IMR-90 (cell line): Measurements from ENCODE around the gene SH3GLB2. TPM values are rescaled to one million over a fixed set of nuclear protein-coding genes. Genes with fewer than 3 reads are reported as not detected.

ENCODE experiments used
- ATAC-seq: fragments of 200-7000 bp; cut with Tn5 transposase; 2 replicates; pipeline ENCODE4 v1.9.1; 2020; ENCODE audit warnings: low read depth, mild to moderate bottlenecking, moderate library complexity
- BruUV-seq: library from RNA; stranded (reverse); fragments of 400-500 nt; replicated peaks from 2 replicates; lab custom pipeline; 2021; lab: Mats Ljungman, UMichigan
- CTCF ChIA-PET: fragments of 300-600 bp; formaldehyde crosslinking; extraction: SDS; loops from one replicate; lab custom pipeline; 2021; ENCODE audit warnings: antibody characterized with exemption; lab: Yijun Ruan, JAX
- POLR2A ChIA-PET: fragments of 300-600 bp; sonication (Branson Sonifier 250); formaldehyde crosslinking; loops from one replicate; lab custom pipeline; 2022; ENCODE audit warnings: antibody characterized with exemption; ENCODE audit not compliant: unreplicated experiment; lab: Charles Lee
- DNase-seq: peaks from one replicate; pipeline ENCODE4 v3.0.0; 2013
- H2AFZ ChIP-seq: replicated peaks from 2 replicates; pipeline ENCODE3; 2013; ENCODE audit warnings: low read length, mild to moderate bottlenecking; ENCODE audit not compliant: poor library complexity
- H2AK5ac ChIP-seq: 2 replicates; pipeline ENCODE4 v1.6.1; 2013; ENCODE audit warnings: low read depth, low read length, inconsistent platforms
- H2AK9ac ChIP-seq: replicated peaks from 2 replicates; pipeline ENCODE3; 2013; ENCODE audit warnings: mild to moderate bottlenecking, low read depth, low read length, moderate library complexity; ENCODE audit not compliant: poor library complexity
- H2BK120ac ChIP-seq: 2 replicates; pipeline ENCODE4 v1.6.1; 2013; ENCODE audit warnings: low read depth, low read length, inconsistent platforms
- H2BK15ac ChIP-seq: 3 replicates; pipeline ENCODE4 v1.6.1; 2013; ENCODE audit warnings: low read depth, low read length, inconsistent platforms
- H2BK20ac ChIP-seq: 2 replicates; pipeline ENCODE4 v1.6.1; 2013; ENCODE audit warnings: low read depth, mild to moderate bottlenecking, inconsistent platforms, low read length, moderate library complexity
- H2BK5ac ChIP-seq: 2 replicates; pipeline ENCODE4 v1.6.1; 2013; ENCODE audit warnings: mild to moderate bottlenecking, low read depth, low read length, inconsistent platforms; ENCODE audit not compliant: poor library complexity, severe bottlenecking
- H3K14ac ChIP-seq: replicated peaks from 2 replicates; pipeline ENCODE4 v1.6.1; 2013; ENCODE audit warnings: low read depth, low read length, inconsistent platforms
- H3K18ac ChIP-seq: 2 replicates; pipeline ENCODE4 v1.6.1; 2013; ENCODE audit warnings: low read depth, low read length, control low read depth
- H3K23ac ChIP-seq: 2 replicates; pipeline ENCODE4 v1.6.1; 2013; ENCODE audit warnings: low read depth, low read length, inconsistent platforms
- H3K27ac ChIP-seq: 2 replicates; pipeline ENCODE4 v1.5.1; 2013; ENCODE audit warnings: mild to moderate bottlenecking, control low read depth, low read length; ENCODE audit not compliant: insufficient read depth
- H3K27me3 ChIP-seq: 2 replicates; pipeline ENCODE4 v1.6.1; 2013; ENCODE audit warnings: low read length; ENCODE audit not compliant: control insufficient read depth, insufficient read depth
- H3K36me3 ChIP-seq: 2 replicates; pipeline ENCODE4 v1.6.1; 2013; ENCODE audit warnings: low read length, mixed read lengths; ENCODE audit not compliant: control insufficient read depth, insufficient read depth
- H3K4ac ChIP-seq: 2 replicates; pipeline ENCODE4 v1.6.1; 2013; ENCODE audit warnings: low read depth, low read length, inconsistent platforms
- H3K4me1 ChIP-seq: 2 replicates; pipeline ENCODE4 v1.6.1; 2013; ENCODE audit warnings: low read length, mixed read lengths; ENCODE audit not compliant: control insufficient read depth, insufficient read depth
- H3K4me2 ChIP-seq: 2 replicates; pipeline ENCODE4 v1.6.1; 2013; ENCODE audit warnings: low read depth, mild to moderate bottlenecking, control low read depth, low read length, moderate library complexity
- H3K4me3 ChIP-seq: 2 replicates; pipeline ENCODE4 v1.5.1; 2013; ENCODE audit warnings: low read depth, mild to moderate bottlenecking, control low read depth, low read length, moderate library complexity; ENCODE audit not compliant: insufficient read depth
- H3K56ac ChIP-seq: 2 replicates; pipeline ENCODE4 v1.6.1; 2013; ENCODE audit warnings: low read length, inconsistent platforms; ENCODE audit not compliant: insufficient read depth; ENCODE audit errors: extremely low read depth
- H3K79me1 ChIP-seq, 2 experiments: 2 replicates each; pipeline ENCODE4 v1.6.1; 2013; ENCODE audit warnings: low read length in 2 of 2, inconsistent platforms in 1 of 2, low read depth in 1 of 2
- H3K9ac ChIP-seq: 2 replicates; pipeline ENCODE4 v1.6.1; 2013; ENCODE audit warnings: low read depth, low read length, control low read depth
- H3K9me1 ChIP-seq: 2 replicates; pipeline ENCODE4 v1.6.1; 2013; ENCODE audit warnings: low read length, inconsistent platforms; ENCODE audit not compliant: insufficient read depth
- H3K9me3 ChIP-seq: 2 replicates; pipeline ENCODE4 v1.6.1; 2013; ENCODE audit warnings: low read length; ENCODE audit not compliant: control insufficient read depth, insufficient read depth
- H4K20me1 ChIP-seq: 2 replicates; pipeline ENCODE4 v1.6.1; 2013; ENCODE audit warnings: low read length, inconsistent platforms; ENCODE audit not compliant: insufficient read depth
- H4K5ac ChIP-seq: 2 replicates; pipeline ENCODE4 v1.6.1; 2013; ENCODE audit warnings: mild to moderate bottlenecking, low read depth, low read length, control low read depth
- H4K8ac ChIP-seq, 2 experiments: 2 replicates each; pipeline ENCODE4 v1.6.1; 2013; ENCODE audit warnings: low read depth in 2 of 2, low read length in 2 of 2, control low read depth in 1 of 2, inconsistent platforms in 1 of 2
- H4K91ac ChIP-seq: 2 replicates; pipeline ENCODE4 v1.6.1; 2013; ENCODE audit warnings: low read depth, low read length, inconsistent platforms; ENCODE audit not compliant: insufficient read depth
- CEBPB ChIP-seq: IDR thresholded peaks from 2 replicates; pipeline ENCODE4 v1.6.1; 2012; ENCODE audit warnings: low read depth, low read length, improper control_type of control experiment
- CHD1 ChIP-seq: IDR thresholded peaks from 2 replicates; pipeline ENCODE4 v1.6.1; 2012; ENCODE audit warnings: low read depth, low read length, improper control_type of control experiment
- CTCF ChIP-seq: conservative IDR thresholded peaks from 2 replicates; pipeline ENCODE4 v1.5.1; 2012; ENCODE audit warnings: mild to moderate bottlenecking, low read depth, low read length, improper control_type of control experiment
- ELK1 ChIP-seq: fragments of 150-350 bp; IDR thresholded peaks from 2 replicates; pipeline ENCODE4 v1.6.1; 2016; ENCODE audit warnings: low read depth, mild to moderate bottlenecking, low read length, moderate library complexity, borderline replicate concordance
- MAFK ChIP-seq: IDR thresholded peaks from 2 replicates; pipeline ENCODE4 v1.6.1; 2012; ENCODE audit warnings: low read depth, low read length, improper control_type of control experiment
- NFE2L2 ChIP-seq: fragments of 150-350 bp; IDR thresholded peaks from 2 replicates; pipeline ENCODE4 v1.6.1; 2016; ENCODE audit warnings: low read depth, mild to moderate bottlenecking, low read length
- WGBS, 2 experiments: methylation state at CpG; one replicate each; pipeline versions ENCODE4 v1.1.5 to v1.1.7; 2013; ENCODE audit warnings: missing lambda C conversion rate in 2 of 2; ENCODE audit not compliant: insufficient read length in 1 of 2; ENCODE audit errors: extremely low coverage in 2 of 2; 5-methylcytosine and 5-hydroxymethylcytosine counted together
- dilution Hi-C: fragments of 300-500 bp; cut with HindIII; formaldehyde crosslinking; loops from one replicate; pipeline ENCODE4 v1.14.3; 2018; ENCODE audit warnings: low sequenced_read_pairs; ENCODE audit not compliant: unreplicated experiment
- in situ Hi-C: fragments of 300-500 bp; cut with MboI; formaldehyde crosslinking; loops from 3 replicates; pipeline ENCODE4 v1.14.3; 2019; ENCODE audit warnings: low sequenced_read_pairs, inconsistent platforms, mixed read lengths
- intact Hi-C: fragments of 100-400 bp; cut with micrococcal nuclease; formaldehyde crosslinking; loops from 2 replicates; pipeline ENCODE4 v1.10.0; 2022
- polyA plus RNA-seq, 3 experiments: library from polyadenylated mRNA; depleted of rRNA; stranded (reverse); fragments of >200 nt; gene quantifications; 2 replicates each; pipeline ENCODE4 v1.2.3, GENCODE V29; 2012; ENCODE audit warnings: low replicate concordance in 1 of 3
- total RNA-seq: library from RNA; depleted of rRNA; stranded (reverse); fragments of >200 nt; gene quantifications from 2 replicates; pipeline ENCODE4 v1.2.3, GENCODE V29; 2012

Gene SH3GLB2
- total and polyA plus RNA-seq, 2 of the 4 experiments (the other 2 are of a cell fraction), result 36.4 to 68.4 TPM

- Histone ChIP-seq H3K4ac (no peak overlapping the region), H3K4me1 (no peaks in the 10 kb centered on the region), H3K9me1 (no peaks in the 10 kb centered on the region), H3K9me3 (no peaks in the 10 kb centered on the region), H2BK15ac (no peak overlapping the region), H3K14ac (no peak overlapping the region), H2AK5ac (no peak overlapping the region), H3K27ac (no peak overlapping the region), H2BK5ac (no peak overlapping the region), H3K4me2 (no peak overlapping the region), H4K8ac (no peak overlapping the region), H3K79me1 (0 out of 4 replicates have a peak, but pooled peaks cover 0 to 6% of the 10 kb centered on the region in 2 experiments), H2AFZ (no peak overlapping the region), H3K9ac (no peak overlapping the region), H3K18ac (no peak overlapping the region), H4K20me1 (peaks cover 7% of the 10 kb centered on the region), H3K56ac (no peak overlapping the region), H2BK120ac (no peak overlapping the region), H2AK9ac (no peak overlapping the region), H4K5ac (no peak overlapping the region), H2BK20ac (no peak overlapping the region), H3K4me3 (no peak overlapping the region), H3K23ac (no peak overlapping the region), H3K27me3 (no peaks in the 10 kb centered on the region), H4K91ac (no peak overlapping the region), H3K36me3 (peaks cover 35% of the 10 kb centered on the region)
- intact Hi-C loops (no loop called here), in situ Hi-C loops (no loop called here), dilution Hi-C loops (no loop called here)
- no peak for TF ChIP-seq ELK1
- no peak for TF ChIP-seq CEBPB
- TF ChIP-seq CTCF, result no peak
- TF ChIP-seq CHD1, result no peak
- no peak for TF ChIP-seq MAFK
- no peak for TF ChIP-seq NFE2L2
- ChIA-PET CTCF (no interaction called here), POLR2A (no interaction called here)
- no peak for DNase-seq
- no peak for ATAC-seq
- no TSS peak for BruUV-seq
- no CpG with 5 or more reads among the region's 11 CpGs for WGBS, 2 experiments
Observed at GRCh38 chr9:129011761-129012181, 16.4 kb downstream of the SH3GLB2 start.
